NCI-H345 (cell line): Measurements from ENCODE around the gene OBI1.

ENCODE experiments used
- DNase-seq: peaks from one replicate; lab custom pipeline; 2025; lab: John Stamatoyannopoulos, UW

Gene OBI1

DNA sequence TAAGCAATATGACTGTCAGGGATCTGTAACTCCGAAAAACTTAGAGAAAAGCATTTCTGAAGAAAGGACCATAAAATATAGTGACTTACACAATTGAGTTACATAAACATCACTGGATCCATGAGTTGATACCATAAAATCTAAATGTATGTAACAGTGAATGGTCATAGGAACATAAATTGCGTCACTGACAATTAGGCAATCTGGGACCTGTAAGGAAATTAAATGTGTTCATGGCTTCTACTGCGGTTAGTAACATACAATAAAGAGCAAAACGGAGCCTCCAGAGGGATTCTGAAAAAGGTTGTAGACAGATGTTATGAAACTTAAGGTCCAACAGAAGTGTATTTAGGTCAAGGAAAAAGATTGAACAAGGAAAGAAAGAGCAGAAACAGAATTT lies 82.7 kb downstream of the OBI1 start:
- DNase-seq, result no peak

DNA sequence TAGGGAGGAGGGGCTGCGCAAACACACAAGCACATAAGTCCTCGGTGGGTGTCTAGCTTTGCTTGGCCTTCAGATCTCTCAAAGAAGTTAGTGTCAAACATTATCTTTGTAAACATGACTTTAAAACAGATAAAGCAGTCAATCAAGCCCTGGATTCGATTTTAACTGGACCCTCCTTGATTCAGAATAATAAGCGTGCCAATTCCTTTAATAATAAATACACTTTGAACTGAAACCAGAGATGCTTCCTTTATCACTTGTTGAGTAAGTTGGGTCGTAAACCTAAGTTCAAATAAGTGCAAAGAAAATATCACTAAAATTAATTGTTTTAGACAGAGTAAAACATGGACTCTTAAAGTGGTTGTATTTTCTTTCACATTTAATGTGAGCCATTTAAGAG lies 86.5 kb downstream of the OBI1 start:
- DNase-seq, result no peak

DNA sequence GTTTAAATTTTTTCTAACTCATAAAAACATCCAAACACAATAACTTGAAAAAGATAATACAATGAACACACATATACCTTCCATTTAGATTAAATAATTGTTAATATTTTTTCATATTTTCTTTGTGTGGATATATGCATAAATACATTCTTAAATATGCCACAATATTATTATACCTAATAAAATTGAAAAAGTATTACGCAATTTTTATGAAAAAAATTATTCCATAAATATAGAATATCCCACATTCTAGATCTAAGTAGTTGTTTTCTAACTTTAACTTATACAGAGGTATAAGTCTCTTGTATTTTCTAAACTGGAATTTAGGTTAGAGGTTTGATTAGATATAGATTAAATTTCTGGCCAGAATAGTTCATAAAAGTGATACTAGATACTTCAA lies 89.9 kb downstream of the OBI1 start:
- DNase-seq, result no peak

DNA sequence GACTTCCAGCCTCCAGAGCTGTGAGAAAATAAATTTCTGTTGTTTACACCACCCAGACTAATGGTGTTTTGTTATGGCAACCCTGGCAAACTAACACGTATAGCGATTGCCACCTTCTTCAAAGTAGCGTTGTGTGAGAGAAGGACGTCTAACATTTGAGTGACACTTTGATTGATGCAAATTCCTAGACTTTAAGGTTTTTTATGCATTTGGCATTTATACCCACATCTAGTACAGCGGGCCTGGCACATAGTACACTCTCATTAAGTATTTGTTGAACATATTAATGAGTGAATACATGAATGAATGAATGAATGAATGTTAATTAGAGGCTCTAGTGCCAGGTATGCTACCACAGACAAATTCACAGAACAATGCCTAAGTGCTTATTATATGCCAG lies 92.3 kb downstream of the OBI1 start:
- no peak for DNase-seq
